ENCODE results near the gene DDX20.

GRCh38 chr1:111743679-111744101 is 12.0 kb upstream of the DDX20 start:
- TF ChIP-seq CTCF (IDR thresholded peaks at IDR 0.05): no peak
- TF ChIP-seq POLR2A (IDR thresholded peaks at IDR 0.05): no peak
